GM23248 (cell line): ENCODE measurements around the gene TNFRSF19.

Experiments used
- EZH2 ChIP-seq: fragments of 200-600 bp; sonication (generic); IDR thresholded peaks from 2 replicates; pipeline ENCODE4 v1.6.1; 2018; ENCODE audit warnings: antibody characterized with exemption, mild to moderate bottlenecking; ENCODE audit not compliant: insufficient read depth, poor library complexity, severe bottlenecking
- EZH2phosphoT487 ChIP-seq: fragments of 200-600 bp; sonication (generic); IDR thresholded peaks from 2 replicates; pipeline ENCODE4 v1.6.1; 2018; ENCODE audit warnings: antibody characterized with exemption, moderate library complexity, mild to moderate bottlenecking, low read depth; ENCODE audit not compliant: insufficient read depth

GRCh38 chr13:23639674-23640073, 69.5 kb downstream of the TNFRSF19 start:
- no peak for TF ChIP-seq EZH2
- TF ChIP-seq EZH2phosphoT487 = no peak
